Calu3 (cell line): ENCODE measurements around the gene PYCR2. TPM values are rescaled to one million over a fixed set of nuclear protein-coding genes. Genes with fewer than 3 reads are reported as not detected.

ENCODE experiments used
- BruUV-seq: library from RNA; stranded (reverse); fragments of 400-500 nt; replicated peaks from 2 replicates; lab custom pipeline; 2021; lab: Mats Ljungman, UMichigan
- CTCF ChIA-PET: fragments of 300-600 bp; sonication (Branson Sonifier 250); formaldehyde crosslinking; loops from one replicate; lab custom pipeline; 2022; ENCODE audit warnings: antibody characterized with exemption; lab: Charles Lee
- DNase-seq: peaks from one replicate; pipeline ENCODE4 v3.0.0; 2022
- H3K27ac Mint-ChIP-seq: one replicate; pipeline ENCODE4 v1.8.0; 2022; ENCODE audit warnings: mixed read lengths; ENCODE audit not compliant: unreplicated experiment
- H3K27me3 Mint-ChIP-seq: one replicate; pipeline ENCODE4 v1.8.0; 2022; ENCODE audit warnings: mixed read lengths; ENCODE audit not compliant: unreplicated experiment
- H3K36me3 Mint-ChIP-seq: one replicate; pipeline ENCODE4 v1.8.0; 2022; ENCODE audit warnings: mild to moderate bottlenecking, moderate library complexity, mixed read lengths; ENCODE audit not compliant: insufficient read depth, unreplicated experiment
- H3K4me1 Mint-ChIP-seq: one replicate; pipeline ENCODE4 v1.8.0; 2022; ENCODE audit warnings: mild to moderate bottlenecking, low read depth, mixed read lengths; ENCODE audit not compliant: unreplicated experiment
- H3K4me3 Mint-ChIP-seq: one replicate; pipeline ENCODE4 v1.8.0; 2022; ENCODE audit warnings: mild to moderate bottlenecking, low read depth, moderate library complexity, mixed read lengths; ENCODE audit not compliant: unreplicated experiment
- H3K9me3 Mint-ChIP-seq: one replicate; pipeline ENCODE4 v1.8.0; 2022; ENCODE audit warnings: low read depth, mixed read lengths; ENCODE audit not compliant: unreplicated experiment
- CTCF ChIP-seq: fragments of 200-600 bp; IDR thresholded peaks from one replicate; pipeline ENCODE4 v1.8.0; 2022; ENCODE audit warnings: antibody characterized with exemption; ENCODE audit not compliant: unreplicated experiment
- intact Hi-C: fragments of 100-400 bp; cut with micrococcal nuclease; formaldehyde crosslinking; loops from one replicate; pipeline ENCODE4 v1.10.0; 2022; ENCODE audit not compliant: unreplicated experiment
- total RNA-seq: library from RNA; stranded (reverse); gene quantifications from 2 replicates; pipeline ENCODE4 v1.2.3, GENCODE V29; 2022

Gene PYCR2
- total RNA-seq, 1 experiment from 2014 or later, result 91.9 TPM

DNA sequence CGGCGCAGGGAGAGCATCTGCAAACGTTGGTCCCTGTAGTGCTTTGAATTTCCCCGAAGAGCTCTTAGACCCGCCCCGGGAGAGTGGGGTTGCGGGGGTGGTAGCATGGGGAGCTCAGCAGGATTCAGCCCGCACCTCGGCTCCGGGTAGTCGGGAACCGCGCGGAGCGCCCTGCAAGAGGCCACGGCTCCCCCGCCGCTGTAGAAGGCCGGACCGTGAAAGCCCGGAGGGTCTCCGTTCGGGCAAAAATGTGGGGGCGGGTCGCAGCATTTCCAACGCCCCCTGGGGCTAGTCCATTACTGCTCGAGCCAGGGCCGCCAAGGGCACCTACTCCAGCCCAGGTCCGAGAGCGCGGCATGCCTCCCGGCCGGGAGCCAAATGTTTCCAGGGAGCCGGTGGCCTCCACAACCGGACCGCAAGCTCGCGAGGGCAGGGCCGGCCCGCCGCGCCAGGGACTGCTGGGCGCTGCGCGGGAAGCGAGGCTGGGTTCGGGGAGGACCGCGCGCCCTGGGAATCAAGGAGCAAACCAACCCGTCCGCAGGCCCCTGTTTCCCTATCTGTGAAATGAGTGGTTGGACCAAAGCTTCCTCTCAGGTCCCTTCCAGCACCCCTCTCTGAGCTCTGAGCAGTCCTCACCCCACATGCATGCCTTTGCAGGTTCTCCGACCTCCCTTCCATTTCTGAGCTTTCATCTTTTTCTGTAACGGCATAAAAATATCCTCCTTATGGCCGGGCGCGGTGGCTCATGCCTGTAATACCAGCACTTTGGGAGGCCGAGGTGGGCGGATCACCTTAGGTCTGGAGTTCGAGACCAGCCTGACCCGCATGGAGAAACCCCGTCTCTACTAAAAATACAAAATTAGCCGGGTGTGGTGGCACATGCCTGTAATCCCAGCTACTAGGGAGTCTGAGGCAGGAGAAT, 41.1 kb downstream of the PYCR2 start:
- Mint-ChIP-seq H3K4me3 (peak overlapping the region; percentile 67), H3K9me3 (no peaks in the 10 kb centered on the region), H3K27me3 (no peaks in the 10 kb centered on the region), H3K27ac (peak overlapping the region; percentile 85), H3K4me1 (peaks cover 56% of the 10 kb centered on the region), H3K36me3 (peaks cover 62% of the 10 kb centered on the region)
- intact Hi-C loops, result no loop called here
- no TSS peak for BruUV-seq
- CTCF ChIA-PET, result interaction anchor here (0.6 to 2.2 kb wide), 10 partner anchors 12 to 441 kb away, joined by 3 to 14 read pairs (median 5); partner anchors contain the start of gene PYCR2
- no peak for TF ChIP-seq CTCF
- peak; percentile 57 for DNase-seq

DNA sequence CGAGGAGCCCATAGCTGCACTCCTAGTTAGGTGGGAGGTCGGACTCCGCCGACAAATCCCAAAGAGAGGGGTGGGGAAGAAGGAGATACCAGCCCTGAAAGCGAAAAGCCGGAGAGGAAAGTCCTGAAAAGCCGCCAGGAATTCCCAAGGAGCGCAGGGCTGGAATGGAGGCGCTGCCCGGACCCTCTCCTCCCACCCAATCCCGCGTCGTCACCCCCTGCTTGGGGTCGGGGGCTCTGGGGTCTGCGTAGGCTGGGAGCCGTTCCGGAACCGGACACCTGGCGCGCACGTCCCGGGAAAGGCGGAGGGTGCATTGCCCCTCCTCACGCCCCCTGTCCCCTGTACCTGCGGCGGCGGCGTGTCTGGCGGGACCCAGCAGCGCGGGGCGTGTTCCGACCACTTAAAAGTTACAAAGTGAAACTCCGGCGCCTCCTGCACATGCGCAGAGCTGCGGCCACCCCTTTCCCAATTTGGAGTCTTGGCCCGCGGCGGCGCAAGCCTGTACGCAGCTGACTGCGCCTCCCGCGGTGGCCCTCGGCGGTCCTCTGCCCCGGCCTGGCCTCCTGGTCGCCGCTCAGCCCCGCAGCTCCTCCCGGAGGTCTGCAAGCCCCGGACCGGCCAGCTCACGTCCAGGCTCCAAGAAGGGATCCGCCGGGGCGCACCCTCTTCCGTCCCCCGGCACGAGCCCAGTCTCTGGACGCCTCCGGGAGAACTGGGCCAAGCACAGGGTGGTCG, 41.9 kb downstream of the PYCR2 start, which contains the start of gene TMEM63A:
Gene TMEM63A, minus strand, starts transcription at position 422 of the 735 bp plus-strand sequence. CDS start 4,800 bp downstream, outside the sequence.
- TF ChIP-seq CTCF, result peak; percentile 11
- H3K27me3 Mint-ChIP-seq, result no peaks in the 10 kb centered on the region
- intact Hi-C loops, result no loop called here

GRCh38 chr1:225881081-225881958, 42.7 kb downstream of the PYCR2 start:
- BruUV-seq, result no TSS peak
- Mint-ChIP-seq H3K4me1 (peaks cover 59% of the 10 kb centered on the region), H3K27ac (peak overlapping the region; percentile 85), H3K27me3 (no peaks in the 10 kb centered on the region), H3K36me3 (peaks cover 73% of the 10 kb centered on the region), H3K4me3 (peak overlapping the region; percentile 67), H3K9me3 (no peaks in the 10 kb centered on the region)
- intact Hi-C loops, result no loop called here
- peak; percentile 83 for DNase-seq
- CTCF ChIA-PET, result interaction anchor here (0.6 to 2.2 kb wide), 9 partner anchors 8 to 440 kb away, joined by 3 to 15 read pairs (median 4); partner anchors contain the start of gene PYCR2
- TF ChIP-seq CTCF, result no peak

More for the DNA sequence above, 41.9 kb downstream of the PYCR2 start, which contains the start of gene TMEM63A:
- H3K4me1 Mint-ChIP-seq, result peaks cover 62% of the 10 kb centered on the region
- TSS peak; percentile 63 for BruUV-seq
- peaks cover 70% of the 10 kb centered on the region for H3K36me3 Mint-ChIP-seq
- CTCF ChIA-PET, result interaction anchor here (0.7 to 2.2 kb wide), 11 partner anchors 7 to 441 kb away, joined by 3 to 14 read pairs (median 4); partner anchors contain the start of gene PYCR2
- H3K4me3 Mint-ChIP-seq, result peak within 1 kb of the TSS; percentile 67
- H3K27ac Mint-ChIP-seq, result peak within 1 kb of the TSS; percentile 85
- peak; percentile 96 for DNase-seq
- no peaks in the 10 kb centered on the region for H3K9me3 Mint-ChIP-seq
